Heart left ventricle (tissue), 16 donors: ENCODE data around the gene CBX2. TPM values are rescaled to one million over a fixed set of nuclear protein-coding genes. Genes with fewer than 3 reads are reported as not detected.
"Not testable (repeated sequence)": the region's sequence is repeated elsewhere in the genome, so short reads cannot be mapped to it uniquely, and the experiment has no call there.

Experiments used
- ATAC-seq, 4 donors: fragments of 200-7000 bp; cut with Tn5 transposase; one replicate each; pipeline ENCODE4 v1.9.1; 2020 to 2022; ENCODE audit warnings: moderate library complexity in 4 of 4, mild to moderate bottlenecking in 3 of 4, moderate number of reproducible peaks in 1 of 4
- DNase-seq, 5 donors: peaks; one replicate each; pipeline ENCODE4 v3.0.0-alpha.2; 2020
- H3K27ac ChIP-seq, 12 donors: fragments of 200-600 bp; sonication (generic) in 4 of 12; one replicate each; pipeline versions ENCODE4 v1.5.0 to v1.8.0; 2016 to 2022; ENCODE audit warnings: mild to moderate bottlenecking in 2 of 12
- H3K27me3 ChIP-seq, 9 donors: fragments of 200-600 bp; sonication (generic) in 2 of 9; one replicate each; pipeline versions ENCODE4 v1.5.1 to v1.8.0; 2016 to 2022; ENCODE audit warnings: mild to moderate bottlenecking in 3 of 9
- H3K36me3 ChIP-seq, 9 donors: fragments of 200-600 bp; sonication (generic) in 2 of 9; one replicate each; pipeline versions ENCODE4 v1.5.0 to v1.8.0; 2018 to 2022; ENCODE audit warnings: mild to moderate bottlenecking in 2 of 9
- H3K4me1 ChIP-seq, 12 donors: fragments of 200-600 bp; sonication (generic) in 4 of 12; one replicate each; pipeline versions ENCODE4 v1.5.0 to v1.8.0; 2016 to 2022; ENCODE audit warnings: mild to moderate bottlenecking in 3 of 12
- H3K4me3 ChIP-seq, 12 donors: fragments of 200-600 bp; sonication (generic) in 4 of 12; one replicate each; pipeline versions ENCODE4 v1.5.0 to v1.8.0; 2017 to 2022; ENCODE audit warnings: mild to moderate bottlenecking in 9 of 12, moderate library complexity in 4 of 12
- H3K9me3 ChIP-seq, 12 donors: fragments of 200-600 bp; sonication (generic) in 4 of 12; one replicate each; pipeline versions ENCODE4 v1.5.0 to v1.8.0; 2016 to 2022; ENCODE audit warnings: mild to moderate bottlenecking in 1 of 12
- POLR2A ChIP-seq, 2 donors: fragments of 450-650 bp; IDR thresholded peaks; one replicate each; pipeline ENCODE4 v1.6.1; 2017; ENCODE audit warnings: antibody characterized with exemption in 2 of 2, mild to moderate bottlenecking in 2 of 2, moderate library complexity in 2 of 2
- WGBS, 4 donors: extraction: QIAGEN DNeasy Blood & Tissue Kit in 2 of 4; methylation state at CpG; one replicate each; pipeline versions ENCODE4 v1.1.5 to v1.1.7; 2013 to 2018; 5-methylcytosine and 5-hydroxymethylcytosine counted together
- intact Hi-C, 10 donors: fragments of 100-400 bp; cut with DNase I; formaldehyde crosslinking; loops; one replicate each; pipeline versions ENCODE4 v1.11.1 to v1.14.2; 2022
- polyA plus RNA-seq, 2 donors: library from polyadenylated mRNA; stranded (reverse); fragments of 200-250 nt; gene quantifications; one replicate each; pipeline ENCODE4 v1.2.3, GENCODE V29; 2013
- total RNA-seq, 9 donors: library from RNA; depleted of rRNA in 2 of 9; stranded (reverse); fragments of >200 nt in 2 of 9; fragmentation: NEBNext Ultra II Directional in 3 of 9; extraction: Animal tissue kit (Norgen Biotek cat#: 25700) in 3 of 9; gene quantifications; one replicate each; pipeline versions ENCODE4 v1.1.0 to v1.2.4, GENCODE V29; 2016 to 2023
- TF ChIP-seq, protein P1 (sequence below), 12 donors: fragments of 200-600 bp; sonication (generic) in 4 of 12; IDR thresholded peaks; one replicate each; pipeline versions ENCODE4 v1.5.0 to v1.8.0; 2018 to 2022; ENCODE audit warnings: antibody characterized with exemption in 12 of 12, mild to moderate bottlenecking in 5 of 12
- donor health status: ischemic (EF 13 %, LVEDD 7.1; RV severe dilation, severe dysfunction).
- donor health status: healthy with polysubstance abuse.
- donor health status: DM: no; HTN: yes; CAD: no.
- donor health status: DM: no; HTN: no; CAD: no.
- donor health status: ischemic (EF 25% LVEDD 6.9; RV normal size, moderate dysfunction).
- donor health status: ischemic (EF 25% LVEDD 5.7; RV mildly dilated, moderate dysfunction).
- donor health status: healthy.
- donor health status: DM: yes; HTN: yes; CAD: no.
- donor health status: ischemic (EF 35%, LVEDD 5.7; RV mildly dilated, moderate dysfunction).
- donor health status: nonischemic (EF 11% LVEDD 7.7; RV severe dilation, severe dysfunction).
- donor health status: DM: yes; HTN: yes; CAD: no.
- donor health status: PGD.
- donor health status: ischemic (EF 29% LVEDD 5.4; RV normal size, mild dysfunction).
- donor health status: nonischemic (EF 23%, LVEDD 6.1; RV moderate dilation, normal function).

Gene CBX2
- total and polyA plus RNA-seq, 11 donors = 2.4 to 4.3 (median 3.1) TPM

DNA sequence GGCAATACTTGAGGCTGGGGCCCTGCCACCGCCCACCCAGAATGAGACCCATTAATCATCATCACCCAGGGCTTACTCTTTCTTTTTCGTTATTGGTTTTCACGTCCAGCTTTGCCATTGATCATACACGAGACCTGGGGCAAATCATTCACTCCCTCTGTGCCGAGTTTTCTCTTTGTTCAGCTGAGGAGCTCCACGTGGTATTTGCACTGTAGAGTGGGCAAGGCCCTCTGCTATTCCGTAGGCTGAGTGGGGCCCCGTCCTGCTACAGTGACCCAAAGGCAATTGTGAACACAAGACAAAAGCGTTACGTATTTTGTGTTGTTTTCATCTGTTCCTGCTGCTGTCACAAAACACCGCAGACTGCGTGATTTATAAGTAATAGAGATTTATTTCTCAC lies 23.6 kb upstream of the CBX2 start:
- ATAC-seq (no peak), DNase-seq (no peak)
- Histone ChIP-seq H3K4me3 (no peak overlapping the region), H3K4me1 (no peaks in the 10 kb centered on the region), H3K27me3 (peaks cover 4 to 69% (median 33%) of the 10 kb centered on the region in 9 donors), H3K9me3 (no peaks in the 10 kb centered on the region), H3K36me3 (no peaks in the 10 kb centered on the region), H3K27ac (no peak overlapping the region)
- 79 to 85% (median 82%) methylated on average over 12 of the region's 12 CpGs for WGBS, 4 donors
- intact Hi-C loops = no loop called here
- TF ChIP-seq POLR2A (IDR thresholded peaks at IDR 0.05) = no peak
- TF ChIP-seq, protein P1, sequence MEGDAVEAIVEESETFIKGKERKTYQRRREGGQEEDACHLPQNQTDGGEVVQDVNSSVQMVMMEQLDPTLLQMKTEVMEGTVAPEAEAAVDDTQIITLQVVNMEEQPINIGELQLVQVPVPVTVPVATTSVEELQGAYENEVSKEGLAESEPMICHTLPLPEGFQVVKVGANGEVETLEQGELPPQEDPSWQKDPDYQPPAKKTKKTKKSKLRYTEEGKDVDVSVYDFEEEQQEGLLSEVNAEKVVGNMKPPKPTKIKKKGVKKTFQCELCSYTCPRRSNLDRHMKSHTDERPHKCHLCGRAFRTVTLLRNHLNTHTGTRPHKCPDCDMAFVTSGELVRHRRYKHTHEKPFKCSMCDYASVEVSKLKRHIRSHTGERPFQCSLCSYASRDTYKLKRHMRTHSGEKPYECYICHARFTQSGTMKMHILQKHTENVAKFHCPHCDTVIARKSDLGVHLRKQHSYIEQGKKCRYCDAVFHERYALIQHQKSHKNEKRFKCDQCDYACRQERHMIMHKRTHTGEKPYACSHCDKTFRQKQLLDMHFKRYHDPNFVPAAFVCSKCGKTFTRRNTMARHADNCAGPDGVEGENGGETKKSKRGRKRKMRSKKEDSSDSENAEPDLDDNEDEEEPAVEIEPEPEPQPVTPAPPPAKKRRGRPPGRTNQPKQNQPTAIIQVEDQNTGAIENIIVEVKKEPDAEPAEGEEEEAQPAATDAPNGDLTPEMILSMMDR (IDR thresholded peaks at IDR 0.05) = no peak

DNA sequence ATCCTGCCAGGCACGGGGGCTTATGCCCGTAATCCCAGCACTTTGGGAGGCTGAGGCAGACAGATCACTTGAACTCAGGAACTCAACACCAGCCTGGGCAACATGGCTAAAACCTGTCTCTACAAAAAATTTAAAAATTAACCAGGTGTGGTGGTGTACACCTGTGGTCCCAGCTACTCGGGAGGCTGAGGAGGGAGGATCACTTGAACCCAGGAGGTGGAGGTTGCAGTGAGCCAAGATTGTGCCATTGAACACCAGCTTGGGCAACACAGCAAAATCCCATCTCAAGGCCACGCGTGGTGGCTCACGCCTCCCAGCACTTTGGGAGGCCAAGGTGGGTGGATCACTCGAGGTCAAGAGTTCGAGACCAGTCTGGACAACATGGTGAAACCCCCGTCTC lies 23.0 kb upstream of the CBX2 start:
- H3K4me1 ChIP-seq, H3K9me3 ChIP-seq, H3K36me3 ChIP-seq, H3K4me3 ChIP-seq, H3K27ac ChIP-seq, intact Hi-C loops, ATAC-seq: not testable (repeated sequence)
- H3K27me3 ChIP-seq = peaks cover 2 to 64% (median 27%) of the 10 kb centered on the region in 9 donors
- peak in 1 of 5 donors; percentile 6 for DNase-seq
- WGBS, 4 donors = 90 to 96% (median 93%) methylated on average over 9 of the region's 9 CpGs

DNA sequence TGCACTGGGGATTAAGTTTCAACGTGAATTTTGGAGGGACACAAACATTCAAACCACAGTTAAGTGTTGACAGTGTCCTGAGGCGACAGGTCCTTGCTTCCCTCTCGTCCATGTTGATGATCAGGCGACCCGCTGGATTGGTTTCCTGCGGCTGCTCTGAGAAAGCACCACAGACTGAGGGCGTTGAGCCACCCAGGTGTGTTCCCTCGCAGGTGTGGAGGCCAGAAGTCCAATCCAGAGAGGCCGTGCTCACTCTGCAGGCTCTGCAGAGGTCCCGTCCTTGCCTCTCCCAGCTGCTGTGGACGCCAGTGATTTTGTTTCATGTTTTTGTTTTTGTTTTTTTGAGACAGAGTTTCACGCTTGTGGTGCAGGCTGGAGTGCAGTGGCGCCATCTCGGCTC lies 22.4 kb upstream of the CBX2 start:
- DNase-seq (peak in 1 of 5 donors; percentile 49), ATAC-seq (no peak)
- intact Hi-C loops = no loop called here
- Histone ChIP-seq H3K9me3 (no peaks in the 10 kb centered on the region), H3K36me3 (no peaks in the 10 kb centered on the region), H3K4me3 (no peak overlapping the region), H3K27ac (no peak overlapping the region), H3K27me3 (peaks cover 2 to 57% (median 21%) of the 10 kb centered on the region in 9 donors), H3K4me1 (no peaks in the 10 kb centered on the region)
- 88 to 89% (median 89%) methylated on average over 14 of the region's 14 CpGs for WGBS, 4 donors
- no peak for TF ChIP-seq POLR2A (IDR thresholded peaks at IDR 0.05)
- TF ChIP-seq, protein P1 (IDR thresholded peaks at IDR 0.05) = no peak

DNA sequence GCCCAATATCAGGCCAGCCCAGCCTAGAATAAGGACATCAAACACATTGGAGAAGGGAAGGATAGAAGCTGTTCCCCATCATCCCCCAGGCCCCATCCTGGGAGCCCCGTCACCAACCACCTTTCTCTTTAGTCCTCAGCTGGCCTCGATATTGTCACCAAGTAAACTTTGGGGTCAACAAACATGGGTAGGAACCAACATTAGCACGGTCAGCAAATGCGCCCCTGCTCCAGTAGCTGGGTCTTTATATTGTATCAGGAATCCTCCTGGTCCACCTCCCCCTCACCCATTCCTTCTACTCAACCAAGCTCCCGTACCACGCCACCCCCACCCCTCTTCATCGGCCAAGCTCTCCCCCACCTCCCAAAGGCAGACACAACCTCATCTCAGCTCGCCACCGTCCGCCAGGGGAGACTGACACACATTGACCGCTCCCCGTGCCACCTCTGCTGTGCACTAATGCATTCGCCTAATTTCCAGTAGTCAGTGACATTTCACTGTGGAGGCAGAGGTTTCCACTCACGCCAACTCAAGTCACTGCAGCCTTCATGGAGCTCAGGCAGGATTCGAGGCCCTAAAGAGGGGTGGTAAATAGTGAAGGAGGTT lies 20.7 kb upstream of the CBX2 start:
- intact Hi-C loops = no loop called here
- no peak overlapping the region for H3K4me3 ChIP-seq
- H3K36me3 ChIP-seq = no peaks in the 10 kb centered on the region
- no peaks in the 10 kb centered on the region for H3K9me3 ChIP-seq
- peak in 1 of 5 donors; percentile 36 for DNase-seq
- no peak for ATAC-seq
- H3K27ac ChIP-seq = no peak overlapping the region
- H3K27me3 ChIP-seq = peaks cover under 1 to 40% (median 6%) of the 10 kb centered on the region in 9 donors
- H3K4me1 ChIP-seq = no peaks in the 10 kb centered on the region
- 95 to 97% (median 96%) methylated on average over 15 of the region's 15 CpGs for WGBS, 4 donors
- TF ChIP-seq POLR2A (IDR thresholded peaks at IDR 0.05) = no peak
- TF ChIP-seq, protein P1 (IDR thresholded peaks at IDR 0.05) = no peak

DNA sequence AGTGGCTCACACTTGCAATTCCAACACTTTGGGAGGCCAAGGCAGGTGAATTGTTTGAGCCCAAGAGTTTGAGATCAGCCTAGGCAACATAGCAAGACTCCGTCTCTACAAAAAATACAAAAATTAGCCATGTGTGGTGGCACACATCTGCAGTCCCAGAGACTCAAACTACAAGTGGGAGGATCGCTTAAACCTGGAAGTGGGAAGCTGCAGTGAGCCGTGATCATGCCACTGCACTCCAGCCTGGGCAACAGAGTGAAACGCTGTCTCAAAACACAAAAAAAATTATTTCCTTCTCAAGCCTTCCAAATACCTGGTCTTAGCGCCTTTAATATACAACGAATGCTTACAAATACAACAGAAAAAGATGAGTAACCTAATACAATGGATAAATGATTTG lies 19.7 kb upstream of the CBX2 start:
- H3K27me3 ChIP-seq = peaks cover 0 to 30% (median 5%) of the 10 kb centered on the region in 9 donors
- H3K4me1 ChIP-seq = no peaks in the 10 kb centered on the region
- TF ChIP-seq, protein P1 (IDR thresholded peaks at IDR 0.05) = no peak
- no peaks in the 10 kb centered on the region for H3K36me3 ChIP-seq
- ATAC-seq (no peak), DNase-seq (no peak)
- 92 to 97% (median 93%) methylated on average over 6 of the region's 6 CpGs for WGBS, 4 donors
- H3K9me3 ChIP-seq = no peaks in the 10 kb centered on the region
- intact Hi-C loops = no loop called here
- no peak overlapping the region for H3K27ac ChIP-seq
- no peak overlapping the region for H3K4me3 ChIP-seq
